Bronchus fibroblast of lung (primary cell): ENCODE data around the gene GULP1. TPM values are rescaled to one million over a fixed set of nuclear protein-coding genes. Genes with fewer than 3 reads are reported as not detected.

ENCODE experiments used
- total RNA-seq: library from RNA; depleted of rRNA; stranded (reverse); fragments of >200 nt; gene quantifications from 2 replicates; pipeline ENCODE4 v1.2.3, GENCODE V29; 2015

GULP1 gene
- 21.4 and 27.9 TPM in 2 replicates for total RNA-seq

GRCh38 chr2:188291617-188292347, at the start of gene GULP1:
Gene GULP1, plus strand, starts transcription at chr2:188291874. Its CDS starts 185,829 bp downstream, at chr2:188477703.

